GM19023 (cell line): Measurements from ENCODE around the gene ORAI3.

Source experiments
- ATAC-seq: cut with Tn5 transposase; IDR thresholded peaks from one replicate; pipeline ENCODE4 v1.9.1; 2021; ENCODE audit warnings: mild to moderate bottlenecking, moderate library complexity; ENCODE audit not compliant: unreplicated experiment

ORAI3 gene

GRCh38 chr16:30966033-30966619, 17.3 kb downstream of the ORAI3 start:
- ATAC-seq = no peak

- ATAC-seq = no peak
Measured at GRCh38 chr16:30967795-30968194, 18.9 kb downstream of the ORAI3 start.

- ATAC-seq = no peak
Measured at GRCh38 chr16:30969246-30969842, 20.5 kb downstream of the ORAI3 start.

- ATAC-seq = no peak
Measured at GRCh38 chr16:30971298-30971697, 22.4 kb downstream of the ORAI3 start.

GRCh38 chr16:30972872-30973271, 24.0 kb downstream of the ORAI3 start:
- ATAC-seq = no peak

- no peak for ATAC-seq
Measured at GRCh38 chr16:30974348-30974747, 25.5 kb downstream of the ORAI3 start.

GRCh38 chr16:30976486-30976885, 27.6 kb downstream of the ORAI3 start:
- ATAC-seq = no peak

- no peak for ATAC-seq
Measured at GRCh38 chr16:30977502-30977901, 28.6 kb downstream of the ORAI3 start.

GRCh38 chr16:30979170-30980022, 30.5 kb downstream of the ORAI3 start:
- ATAC-seq = no peak

GRCh38 chr16:30980023-30980371, 31.1 kb downstream of the ORAI3 start:
- no peak for ATAC-seq

GRCh38 chr16:30980434-30980833, 31.6 kb downstream of the ORAI3 start:
- ATAC-seq = no peak

- ATAC-seq = no peak
Measured at GRCh38 chr16:30980959-30981358, 32.1 kb downstream of the ORAI3 start.

- ATAC-seq = no peak
Measured at GRCh38 chr16:30982548-30983288, 33.9 kb downstream of the ORAI3 start.

- no peak for ATAC-seq
Measured at GRCh38 chr16:30983289-30983889, 34.5 kb downstream of the ORAI3 start.

- ATAC-seq = no peak
Measured at GRCh38 chr16:30983898-30984610, 35.2 kb downstream of the ORAI3 start.

- ATAC-seq = no peak
Measured at GRCh38 chr16:30984669-30985400, 36.0 kb downstream of the ORAI3 start, which contains the start of gene HSD3B7. HSD3B7 (plus strand) TSS chr16:30985207; CDS start chr16:30985659, 452 bp downstream.

- no peak for ATAC-seq
Measured at GRCh38 chr16:30985401-30986128, 36.7 kb downstream of the ORAI3 start.

GRCh38 chr16:30986129-30986991, 37.5 kb downstream of the ORAI3 start:
- ATAC-seq = no peak
